ENCODE results near the gene PADI3.

DNA sequence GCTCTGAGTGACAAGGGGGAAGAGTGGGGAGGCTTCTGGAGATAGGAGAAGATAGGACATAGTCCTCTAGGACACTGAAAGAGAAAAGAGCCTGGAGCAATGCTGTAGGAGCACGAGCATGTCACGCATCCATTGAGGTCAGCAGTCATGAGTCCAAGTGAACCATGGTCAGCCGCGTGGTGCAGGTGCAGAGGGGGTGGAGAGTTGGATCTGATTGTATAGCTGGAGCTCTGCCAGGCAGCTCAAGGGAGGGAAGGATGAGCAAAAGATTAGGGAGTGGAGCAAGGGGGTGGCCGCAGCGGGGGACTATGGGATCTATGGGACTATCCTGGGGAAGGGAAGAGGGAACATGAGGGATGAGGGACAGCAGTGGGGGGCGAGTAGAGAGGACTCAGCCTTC, 30.0 kb upstream of the PADI3 start:
- TF ChIP-seq, protein P1, sequence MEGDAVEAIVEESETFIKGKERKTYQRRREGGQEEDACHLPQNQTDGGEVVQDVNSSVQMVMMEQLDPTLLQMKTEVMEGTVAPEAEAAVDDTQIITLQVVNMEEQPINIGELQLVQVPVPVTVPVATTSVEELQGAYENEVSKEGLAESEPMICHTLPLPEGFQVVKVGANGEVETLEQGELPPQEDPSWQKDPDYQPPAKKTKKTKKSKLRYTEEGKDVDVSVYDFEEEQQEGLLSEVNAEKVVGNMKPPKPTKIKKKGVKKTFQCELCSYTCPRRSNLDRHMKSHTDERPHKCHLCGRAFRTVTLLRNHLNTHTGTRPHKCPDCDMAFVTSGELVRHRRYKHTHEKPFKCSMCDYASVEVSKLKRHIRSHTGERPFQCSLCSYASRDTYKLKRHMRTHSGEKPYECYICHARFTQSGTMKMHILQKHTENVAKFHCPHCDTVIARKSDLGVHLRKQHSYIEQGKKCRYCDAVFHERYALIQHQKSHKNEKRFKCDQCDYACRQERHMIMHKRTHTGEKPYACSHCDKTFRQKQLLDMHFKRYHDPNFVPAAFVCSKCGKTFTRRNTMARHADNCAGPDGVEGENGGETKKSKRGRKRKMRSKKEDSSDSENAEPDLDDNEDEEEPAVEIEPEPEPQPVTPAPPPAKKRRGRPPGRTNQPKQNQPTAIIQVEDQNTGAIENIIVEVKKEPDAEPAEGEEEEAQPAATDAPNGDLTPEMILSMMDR (IDR thresholded peaks at IDR 0.05), result no peak
- no peak for TF ChIP-seq EP300 (IDR thresholded peaks at IDR 0.05)
